ENCODE results near the gene CIC. TPM values are rescaled to one million over a fixed set of nuclear protein-coding genes. Genes with fewer than 3 reads are reported as not detected.

CIC gene
- polyA plus RNA-seq, 1 donor (not counting 4 experiments of a cell fraction or from before 2014, with no cell fraction given) = 3.1 TPM

DNA sequence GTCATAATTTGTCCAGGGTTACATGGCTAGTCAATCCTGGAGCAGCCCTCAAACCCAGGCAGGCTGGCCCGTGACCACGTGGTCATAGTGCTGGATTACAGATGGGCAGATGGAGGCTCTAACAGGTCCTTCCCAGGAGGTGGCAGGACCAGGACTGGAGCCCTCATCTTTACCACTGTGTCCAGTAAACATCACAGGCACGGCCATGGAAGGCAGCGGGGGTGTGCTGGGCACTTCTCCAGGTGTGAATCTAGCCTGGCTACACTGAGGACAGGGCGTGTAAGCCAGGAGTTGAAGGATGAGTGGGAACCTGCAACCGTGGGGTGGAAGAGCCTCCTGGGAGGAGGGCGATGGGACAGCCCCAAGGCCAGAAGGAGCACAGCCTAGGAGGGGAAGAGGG is 6.1 kb downstream of the CIC start:
- H3K79me2 ChIP-seq (ENCODE audit: control insufficient read depth, insufficient read depth, low read length) = peaks cover 69% of the 10 kb centered on the region
- DNase-seq (ENCODE audit: low read depth, low spot score) (no peak), FAIRE-seq (no peak)
- H2AFZ ChIP-seq (ENCODE audit: control insufficient read depth, low read length) = no peak overlapping the region
- peaks cover 21 to 40% of the 10 kb centered on the region in 2 experiments for H3K36me3 ChIP-seq (ENCODE audit: control insufficient read depth in 2 of 2, extremely low read depth in 1 of 2, insufficient read depth in 2 of 2, low read length in 2 of 2)
- H3K9me1 ChIP-seq (ENCODE audit: control insufficient read depth, extremely low read depth, insufficient read depth, low read length) = peaks cover 5% of the 10 kb centered on the region
- H3K9ac ChIP-seq (ENCODE audit: control insufficient read depth, extremely low read depth, insufficient read depth, low read length) = peak overlapping the region; percentile 6
- H3K4me1 ChIP-seq (ENCODE audit: control insufficient read depth, extremely low read depth, insufficient read depth, low read length) = peaks cover 63% of the 10 kb centered on the region
- TF ChIP-seq, protein P1, sequence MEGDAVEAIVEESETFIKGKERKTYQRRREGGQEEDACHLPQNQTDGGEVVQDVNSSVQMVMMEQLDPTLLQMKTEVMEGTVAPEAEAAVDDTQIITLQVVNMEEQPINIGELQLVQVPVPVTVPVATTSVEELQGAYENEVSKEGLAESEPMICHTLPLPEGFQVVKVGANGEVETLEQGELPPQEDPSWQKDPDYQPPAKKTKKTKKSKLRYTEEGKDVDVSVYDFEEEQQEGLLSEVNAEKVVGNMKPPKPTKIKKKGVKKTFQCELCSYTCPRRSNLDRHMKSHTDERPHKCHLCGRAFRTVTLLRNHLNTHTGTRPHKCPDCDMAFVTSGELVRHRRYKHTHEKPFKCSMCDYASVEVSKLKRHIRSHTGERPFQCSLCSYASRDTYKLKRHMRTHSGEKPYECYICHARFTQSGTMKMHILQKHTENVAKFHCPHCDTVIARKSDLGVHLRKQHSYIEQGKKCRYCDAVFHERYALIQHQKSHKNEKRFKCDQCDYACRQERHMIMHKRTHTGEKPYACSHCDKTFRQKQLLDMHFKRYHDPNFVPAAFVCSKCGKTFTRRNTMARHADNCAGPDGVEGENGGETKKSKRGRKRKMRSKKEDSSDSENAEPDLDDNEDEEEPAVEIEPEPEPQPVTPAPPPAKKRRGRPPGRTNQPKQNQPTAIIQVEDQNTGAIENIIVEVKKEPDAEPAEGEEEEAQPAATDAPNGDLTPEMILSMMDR (optimal IDR thresholded peaks at IDR 0.05 in 1 of 3, IDR thresholded peaks at IDR 0.05 in 1 of 3, conservative IDR thresholded peaks at IDR 0.05 in 1 of 3; ENCODE audit: extremely low read depth in 1 of 3, insufficient read depth in 2 of 3, low read length in 3 of 3) = no peak
- no peak for TF ChIP-seq EZH2 (IDR thresholded peaks at IDR 0.05; ENCODE audit: low read length)
- no peaks in the 10 kb centered on the region for H3K9me3 ChIP-seq (ENCODE audit: control insufficient read depth, low read depth, low read length)
- dilution Hi-C loops (cut with MboI; ENCODE audit: extremely low pct_ligation_motif_present, low sequenced_read_pairs) = no loop called here
- H3K27ac ChIP-seq (ENCODE audit: control insufficient read depth, insufficient read depth, low read length) = no peak overlapping the region
- no peaks in the 10 kb centered on the region for H4K20me1 ChIP-seq (ENCODE audit: control insufficient read depth, extremely low read depth, insufficient read depth, low read length)
- H3K4me3 ChIP-seq (ENCODE audit: control insufficient read depth in 2 of 3, extremely low read depth in 1 of 3, insufficient read depth in 2 of 3, low read depth in 1 of 3, low read length in 3 of 3) = no peak overlapping the region
- peak overlapping the region; percentile 43 for H3K4me2 ChIP-seq (ENCODE audit: control insufficient read depth, extremely low read depth, insufficient read depth, low read depth, low read length)
- no peaks in the 10 kb centered on the region for H3K27me3 ChIP-seq (ENCODE audit: control insufficient read depth, extremely low read depth, insufficient read depth, low read length)

DNA sequence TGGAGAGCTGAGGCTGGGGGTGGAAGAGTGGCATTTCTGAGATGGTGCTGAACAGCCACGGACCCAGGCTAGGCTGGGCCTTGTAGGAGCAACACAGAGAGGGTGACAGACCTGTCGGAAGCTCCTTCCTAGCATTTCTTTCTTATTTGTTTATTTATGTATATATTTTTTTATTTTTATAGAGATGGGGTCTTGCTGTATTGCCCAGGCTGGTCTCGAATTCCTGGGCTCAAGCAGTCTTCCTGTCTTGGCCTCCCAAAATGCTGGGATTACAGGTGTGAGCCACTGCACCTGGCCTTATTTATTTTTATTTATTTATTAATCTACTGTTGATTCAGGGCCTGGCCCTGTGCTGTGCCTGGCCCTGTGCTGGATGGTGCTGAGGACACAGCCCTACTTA is 6.5 kb downstream of the CIC start:
- Histone ChIP-seq H3K9ac (ENCODE audit: control insufficient read depth, extremely low read depth, insufficient read depth, low read length) (no peak overlapping the region), H3K4me1 (ENCODE audit: control insufficient read depth, extremely low read depth, insufficient read depth, low read length) (peaks cover 59% of the 10 kb centered on the region)

More for the DNA sequence above, 6.5 kb downstream of the CIC start:
- H4K20me1 ChIP-seq (ENCODE audit: control insufficient read depth, extremely low read depth, insufficient read depth, low read length) = no peaks in the 10 kb centered on the region
- H3K9me3 ChIP-seq (ENCODE audit: control insufficient read depth, low read depth, low read length) = no peaks in the 10 kb centered on the region
- H3K27me3 ChIP-seq (ENCODE audit: control insufficient read depth, extremely low read depth, insufficient read depth, low read length) = no peaks in the 10 kb centered on the region
- no peak overlapping the region for H3K27ac ChIP-seq (ENCODE audit: control insufficient read depth, insufficient read depth, low read length)
- no peak overlapping the region for H3K4me3 ChIP-seq (ENCODE audit: control insufficient read depth in 2 of 3, extremely low read depth in 1 of 3, insufficient read depth in 2 of 3, low read depth in 1 of 3, low read length in 3 of 3)
- H2AFZ ChIP-seq (ENCODE audit: control insufficient read depth, low read length) = no peak overlapping the region
- H3K9me1 ChIP-seq (ENCODE audit: control insufficient read depth, extremely low read depth, insufficient read depth, low read length) = peaks cover 5% of the 10 kb centered on the region
- TF ChIP-seq, protein P1 (optimal IDR thresholded peaks at IDR 0.05 in 1 of 3, IDR thresholded peaks at IDR 0.05 in 1 of 3, conservative IDR thresholded peaks at IDR 0.05 in 1 of 3; ENCODE audit: extremely low read depth in 1 of 3, insufficient read depth in 2 of 3, low read length in 3 of 3) = no peak
- TF ChIP-seq EZH2 (IDR thresholded peaks at IDR 0.05; ENCODE audit: low read length) = no peak
- peaks cover 69% of the 10 kb centered on the region for H3K79me2 ChIP-seq (ENCODE audit: control insufficient read depth, insufficient read depth, low read length)
- dilution Hi-C loops (cut with MboI; ENCODE audit: extremely low pct_ligation_motif_present, low sequenced_read_pairs) = no loop called here
- FAIRE-seq = no peak
- H3K4me2 ChIP-seq (ENCODE audit: control insufficient read depth, extremely low read depth, insufficient read depth, low read depth, low read length) = peak overlapping the region; percentile 43
- DNase-seq (ENCODE audit: low read depth, low spot score) = no peak
- peaks cover 21 to 40% of the 10 kb centered on the region in 2 experiments for H3K36me3 ChIP-seq (ENCODE audit: control insufficient read depth in 2 of 2, extremely low read depth in 1 of 2, insufficient read depth in 2 of 2, low read length in 2 of 2)
